Thymus (tissue), 11 donors: ENCODE measurements around the gene DPP10. TPM values are rescaled to one million over a fixed set of nuclear protein-coding genes. Genes with fewer than 3 reads are reported as not detected.

Experiments used
- DNase-seq, 9 donors: peaks; one replicate each; pipeline ENCODE4 v3.0.0-alpha.2; 2013; ENCODE audit warnings: low spot score in 9 of 9, low read depth in 6 of 9, missing footprints in 1 of 9
- H3K27ac ChIP-seq, 2 donors: one replicate each; pipeline ENCODE4 v1.5.1; 2013; ENCODE audit warnings: control low read depth in 1 of 2, low read depth in 1 of 2, low read length in 1 of 2, mild to moderate bottlenecking in 1 of 2, moderate library complexity in 1 of 2
- H3K27me3 ChIP-seq, 2 donors: one replicate each; pipeline ENCODE4 v1.5.1; 2013; ENCODE audit warnings: low read length in 1 of 2; ENCODE audit not compliant: control insufficient read depth in 2 of 2, insufficient read depth in 1 of 2
- H3K36me3 ChIP-seq, 2 donors: one replicate each; pipeline ENCODE4 v1.5.1; 2013; ENCODE audit warnings: low read length in 1 of 2, mild to moderate bottlenecking in 1 of 2, moderate library complexity in 1 of 2; ENCODE audit not compliant: control insufficient read depth in 2 of 2, insufficient read depth in 2 of 2
- H3K4me1 ChIP-seq, 2 donors: one replicate each; pipeline ENCODE4 v1.5.1; 2013; ENCODE audit warnings: low read length in 2 of 2; ENCODE audit not compliant: control insufficient read depth in 2 of 2, insufficient read depth in 2 of 2
- H3K4me3 ChIP-seq, 2 donors: one replicate each; pipeline ENCODE4 v1.5.1; 2013; ENCODE audit warnings: low read length in 2 of 2, control low read depth in 1 of 2, mild to moderate bottlenecking in 1 of 2
- H3K9me3 ChIP-seq, 2 donors: one replicate each; pipeline ENCODE4 v1.5.1; 2013; ENCODE audit warnings: low read length in 1 of 2, mild to moderate bottlenecking in 1 of 2; ENCODE audit not compliant: control insufficient read depth in 2 of 2, insufficient read depth in 1 of 2
- WGBS: extraction: QIAGEN DNeasy Blood & Tissue Kit; methylation state at CpG from one replicate; pipeline ENCODE4 v1.1.7; 2013; 5-methylcytosine and 5-hydroxymethylcytosine counted together
- polyA plus RNA-seq: library from polyadenylated mRNA; stranded (reverse); fragments of 200-250 nt; gene quantifications from one replicate; pipeline ENCODE4 v1.2.3, GENCODE V29; 2013
- total RNA-seq: library from RNA; stranded (reverse); fragments of 120-200 nt; gene quantifications from one replicate; pipeline ENCODE4 v1.2.4, GENCODE V29; 2013
- donor health status: healthy.

Gene DPP10
- total and polyA plus RNA-seq, 2 donors: 0.02 to 0.14 TPM

DNA sequence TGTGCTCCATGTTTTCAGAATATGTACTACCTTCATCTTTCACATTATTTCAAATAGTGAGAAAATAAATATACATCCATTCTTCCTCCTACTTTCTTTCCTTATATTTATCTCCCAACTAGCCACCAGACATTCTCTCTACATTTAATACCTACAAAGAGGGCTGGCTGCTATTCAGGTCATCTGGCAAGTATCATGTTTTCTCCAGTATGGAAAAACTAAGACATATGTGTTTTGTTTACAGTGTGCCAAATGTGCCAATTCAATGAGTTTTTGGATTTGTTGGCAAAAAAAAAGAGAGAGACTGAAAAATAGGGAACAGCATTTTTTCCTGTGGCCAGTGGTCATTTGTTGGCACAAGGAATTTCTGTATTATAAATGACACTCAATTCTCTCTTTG is 1207.3 kb downstream of the DPP10 start:
- Histone ChIP-seq H3K27me3 (no peaks in the 10 kb centered on the region), H3K4me3 (no peak overlapping the region), H3K9me3 (peaks cover 0 to 3% of the 10 kb centered on the region in 2 donors), H3K36me3 (no peaks in the 10 kb centered on the region), H3K4me1 (no peaks in the 10 kb centered on the region), H3K27ac (no peak overlapping the region)
- DNase-seq: no peak

DNA sequence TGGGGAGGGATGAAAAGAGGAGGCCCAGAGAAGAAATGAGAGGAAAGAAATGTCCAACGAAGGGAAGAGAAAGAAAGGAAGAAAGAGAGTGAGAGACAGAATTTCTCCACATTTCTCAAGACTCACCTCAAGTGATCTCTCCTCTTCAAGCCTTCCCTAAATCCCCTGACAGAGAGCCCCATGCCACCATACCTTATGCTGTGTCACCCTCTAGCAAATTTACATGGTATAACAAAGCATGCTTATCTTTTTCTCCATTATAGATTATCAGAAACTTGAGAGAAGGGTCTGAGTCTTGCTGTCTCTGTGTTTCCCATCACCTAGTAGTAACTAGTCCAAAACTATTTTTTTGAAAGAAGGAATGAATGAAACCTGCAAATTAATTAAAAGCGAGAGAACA is 1208.4 kb downstream of the DPP10 start:
- no peak overlapping the region for H3K4me3 ChIP-seq
- no peak overlapping the region for H3K27ac ChIP-seq
- no peaks in the 10 kb centered on the region for H3K4me1 ChIP-seq
- WGBS: 83% methylated on average over 2 of the region's 2 CpGs
- H3K36me3 ChIP-seq: no peaks in the 10 kb centered on the region
- peaks cover 0 to 3% of the 10 kb centered on the region in 2 donors for H3K9me3 ChIP-seq
- no peak for DNase-seq
- H3K27me3 ChIP-seq: no peaks in the 10 kb centered on the region

DNA sequence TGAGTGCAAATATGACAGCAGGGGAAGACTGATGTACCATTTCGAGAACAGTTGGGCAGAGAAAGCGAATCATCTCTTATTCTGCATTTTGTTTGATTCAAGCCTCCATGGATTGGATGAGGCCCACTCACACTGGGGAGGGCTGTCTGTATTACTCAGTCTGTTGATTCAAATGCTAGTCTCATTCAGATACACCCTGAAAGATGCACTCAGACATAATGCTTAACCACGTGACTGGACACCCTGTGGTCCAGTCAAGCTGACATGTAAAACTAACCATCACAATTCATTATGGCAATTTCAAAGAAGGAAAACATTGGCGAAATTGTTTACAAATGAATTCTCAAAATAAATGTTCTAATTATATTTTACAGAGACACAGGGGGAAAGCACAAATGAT is 1210.2 kb downstream of the DPP10 start:
- Histone ChIP-seq H3K9me3 (no peaks in the 10 kb centered on the region), H3K4me1 (no peaks in the 10 kb centered on the region), H3K36me3 (no peaks in the 10 kb centered on the region), H3K4me3 (no peak overlapping the region), H3K27ac (no peak overlapping the region), H3K27me3 (no peaks in the 10 kb centered on the region)
- DNase-seq: no peak
- 91% methylated on average over 4 of the region's 4 CpGs for whole genome bisulfite sequencing

DNA sequence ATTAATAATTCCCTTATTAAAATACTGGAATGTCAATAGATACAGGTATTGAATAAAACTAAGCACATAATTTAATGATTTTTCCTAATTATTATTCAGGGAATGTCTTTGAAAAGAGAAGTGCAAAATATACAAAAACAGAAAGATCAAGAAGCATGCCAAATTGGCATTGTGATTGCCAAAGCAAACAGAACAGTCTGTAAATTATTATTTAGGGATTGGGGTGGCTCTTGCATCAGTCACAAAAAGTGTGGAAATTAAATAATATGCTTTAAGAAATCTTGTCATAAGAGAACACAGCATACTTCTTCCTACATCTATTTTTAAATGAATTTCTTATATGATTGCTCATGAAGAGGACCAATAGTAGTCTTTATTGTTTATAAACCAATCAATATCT is 1211.9 kb downstream of the DPP10 start:
- Histone ChIP-seq H3K27ac (no peak overlapping the region), H3K27me3 (no peaks in the 10 kb centered on the region), H3K4me1 (no peaks in the 10 kb centered on the region), H3K36me3 (no peaks in the 10 kb centered on the region), H3K9me3 (no peaks in the 10 kb centered on the region), H3K4me3 (no peak overlapping the region)
- DNase-seq: no peak

DNA sequence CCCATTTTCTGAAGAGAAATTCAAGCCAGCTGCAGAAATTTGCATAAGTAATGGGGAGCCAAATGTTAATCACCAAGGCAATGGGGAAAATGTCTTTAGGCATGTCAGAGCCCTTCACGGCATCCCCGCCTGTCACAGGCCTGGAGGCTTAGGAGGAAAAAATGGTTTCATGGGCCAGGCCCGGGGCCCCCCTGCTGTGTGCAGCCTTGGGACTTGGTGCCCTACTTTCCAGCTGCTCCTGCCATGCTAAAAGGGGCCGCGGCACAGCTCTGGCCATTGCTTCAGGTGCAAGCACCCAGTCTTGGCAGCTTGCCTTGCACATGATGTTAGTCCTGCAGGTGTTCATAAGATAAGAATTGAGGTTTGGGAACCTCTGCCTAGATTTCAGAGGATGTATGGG is 1235.7 kb downstream of the DPP10 start:
- H3K4me1 ChIP-seq: no peaks in the 10 kb centered on the region
- no peak for DNase-seq
- no peaks in the 10 kb centered on the region for H3K27me3 ChIP-seq
- no peak overlapping the region for H3K4me3 ChIP-seq
- H3K36me3 ChIP-seq: no peaks in the 10 kb centered on the region
- 94% methylated on average over 5 of the region's 5 CpGs for WGBS
- peaks cover 2 to 20% of the 10 kb centered on the region in 2 donors for H3K9me3 ChIP-seq
- H3K27ac ChIP-seq: no peak overlapping the region

DNA sequence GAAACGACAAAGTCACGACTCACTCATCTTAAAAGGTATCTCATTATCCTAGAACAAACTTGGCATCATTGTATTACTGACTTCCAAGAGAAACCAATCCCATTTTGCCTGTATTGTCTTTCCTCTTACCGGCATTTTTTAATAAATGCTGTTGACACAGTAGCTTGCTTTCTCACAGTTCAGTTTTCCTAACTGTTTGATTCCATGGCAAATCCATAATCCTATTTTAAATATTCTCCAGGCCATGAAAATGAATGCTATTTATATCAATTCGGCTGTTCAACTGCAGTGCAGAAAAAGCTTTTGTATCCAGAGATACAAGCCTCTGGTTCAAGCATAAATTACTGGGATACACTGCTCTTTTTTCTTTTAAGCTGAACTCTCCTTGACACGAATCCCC is 1241.9 kb downstream of the DPP10 start:
- 81% methylated on average over 5 of the region's 5 CpGs for WGBS
- no peak overlapping the region for H3K4me3 ChIP-seq

DNA sequence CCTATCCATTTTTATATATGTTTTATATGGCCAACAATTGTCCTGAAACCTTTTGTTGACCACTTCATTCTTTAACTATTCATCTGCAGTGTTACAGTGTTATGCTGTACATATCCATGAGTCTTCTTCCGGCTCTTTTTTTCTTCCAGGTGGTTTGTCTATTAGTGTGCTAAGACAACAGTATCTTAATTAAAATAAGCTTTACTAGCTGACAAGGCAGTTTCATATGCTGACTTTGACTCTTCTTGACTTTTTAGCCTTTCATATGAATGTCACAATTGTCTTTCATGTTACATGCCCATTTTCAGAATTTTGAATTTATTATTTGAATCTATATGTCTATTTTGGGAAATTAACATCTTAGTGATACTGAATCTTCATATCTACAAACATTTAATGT is 1249.0 kb downstream of the DPP10 start:
- H3K27ac ChIP-seq: no peak overlapping the region
- H3K36me3 ChIP-seq: no peaks in the 10 kb centered on the region
- H3K9me3 ChIP-seq: no peaks in the 10 kb centered on the region
- DNase-seq: no peak
- 99% methylated on average over 1 of the region's 1 CpG for WGBS
- no peak overlapping the region for H3K4me3 ChIP-seq
- no peaks in the 10 kb centered on the region for H3K27me3 ChIP-seq
- H3K4me1 ChIP-seq: no peaks in the 10 kb centered on the region

More for the DNA sequence above, 1241.9 kb downstream of the DPP10 start:
- no peak for DNase-seq
- Histone ChIP-seq H3K4me1 (no peaks in the 10 kb centered on the region), H3K27me3 (no peaks in the 10 kb centered on the region), H3K27ac (no peak overlapping the region), H3K9me3 (no peaks in the 10 kb centered on the region), H3K36me3 (no peaks in the 10 kb centered on the region)

DNA sequence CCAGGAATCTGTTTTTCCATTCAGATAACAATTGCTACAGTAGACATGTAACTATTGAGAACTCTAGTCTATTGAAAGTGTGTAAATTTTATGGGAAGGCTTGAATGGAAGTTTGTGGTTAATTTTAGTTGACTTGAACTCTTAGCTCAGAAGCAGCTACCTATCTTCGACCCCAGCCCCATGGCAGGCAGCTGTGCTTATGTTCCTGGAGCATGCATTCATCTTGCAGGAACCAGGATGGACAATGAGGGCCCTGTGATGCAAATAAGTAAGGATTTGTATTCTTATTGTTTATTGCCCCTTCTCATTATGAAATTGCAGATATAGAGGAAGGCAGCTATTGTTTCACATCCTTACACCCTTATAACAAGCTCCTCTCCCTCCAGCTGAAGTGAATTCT is 1252.2 kb downstream of the DPP10 start:
- Histone ChIP-seq H3K36me3 (no peaks in the 10 kb centered on the region), H3K9me3 (peaks cover 0 to 6% of the 10 kb centered on the region in 2 donors), H3K27me3 (no peaks in the 10 kb centered on the region), H3K4me3 (no peak overlapping the region), H3K27ac (no peak overlapping the region), H3K4me1 (no peaks in the 10 kb centered on the region)
- whole genome bisulfite sequencing: 70% methylated on average over 1 of the region's 1 CpG
- no peak for DNase-seq

DNA sequence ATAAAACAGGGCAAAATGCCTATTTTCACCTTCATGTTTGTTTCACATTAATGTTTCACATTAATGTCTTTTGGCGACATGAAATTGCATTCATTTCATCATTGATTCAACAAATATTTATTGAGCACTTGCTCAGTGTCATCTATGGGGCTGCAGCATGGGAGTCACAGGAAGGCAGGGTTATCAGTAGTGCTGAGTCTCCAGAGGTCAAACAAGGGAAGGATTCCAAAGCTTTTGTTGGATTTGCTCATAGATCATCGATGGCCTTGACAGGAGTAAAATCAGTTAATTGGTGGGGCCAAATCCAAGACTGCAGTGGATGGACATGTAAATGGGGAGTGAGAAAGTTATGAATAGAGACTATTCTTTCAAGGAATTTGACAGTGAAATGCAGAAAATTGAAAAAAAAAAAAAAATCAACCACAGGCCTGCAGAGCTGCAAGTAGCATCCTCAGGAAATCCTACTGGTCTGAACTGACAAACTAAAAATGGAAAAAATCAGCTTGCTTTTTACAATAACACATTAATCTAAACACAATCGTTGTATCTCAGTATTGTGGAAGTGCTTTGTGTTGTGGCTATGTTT is 1290.8 kb downstream of the DPP10 start:
- Histone ChIP-seq H3K4me1 (no peaks in the 10 kb centered on the region), H3K27me3 (no peaks in the 10 kb centered on the region), H3K36me3 (no peaks in the 10 kb centered on the region), H3K27ac (no peak overlapping the region), H3K9me3 (peaks cover 0 to 3% of the 10 kb centered on the region in 2 donors), H3K4me3 (no peak overlapping the region)
- no peak for DNase-seq
- 63% methylated on average over 3 of the region's 3 CpGs for WGBS

DNA sequence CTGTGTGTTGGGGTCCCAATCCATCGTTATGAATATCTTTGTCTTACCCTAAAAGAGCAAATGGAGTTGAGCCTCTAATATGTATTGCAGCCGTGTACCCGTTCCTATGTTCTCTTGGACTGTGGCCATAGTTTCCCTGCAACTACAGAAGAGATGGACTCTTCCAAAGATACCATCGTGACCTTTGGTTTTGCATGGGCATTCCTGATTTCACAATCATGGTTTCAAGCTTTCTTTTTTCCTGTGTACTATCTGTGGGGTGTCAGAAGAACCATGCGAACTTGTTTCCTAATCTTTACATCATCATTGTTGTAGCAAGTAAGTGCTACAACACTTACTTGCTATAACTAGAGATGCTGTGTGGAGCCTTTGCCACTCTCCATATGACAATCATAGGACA is 1295.7 kb downstream of the DPP10 start:
- Histone ChIP-seq H3K9me3 (no peaks in the 10 kb centered on the region), H3K27me3 (no peaks in the 10 kb centered on the region), H3K4me1 (no peaks in the 10 kb centered on the region), H3K36me3 (no peaks in the 10 kb centered on the region), H3K27ac (no peak overlapping the region), H3K4me3 (no peak overlapping the region)
- no peak for DNase-seq
- WGBS: 95% methylated on average over 5 of the region's 5 CpGs
